Spinal cord (tissue), 10 donors: ENCODE results near the gene FGFR2. TPM values are rescaled to one million over a fixed set of nuclear protein-coding genes. Genes with fewer than 3 reads are reported as not detected.
A peak's percentile ranks its signal among the peaks of the same experiment; 100 is the strongest.

Experiments used
- DNase-seq, 6 donors: peaks; one replicate each; pipeline versions ENCODE4 v3.0.0 to v3.0.0-alpha.2; 2013 to 2015; ENCODE audit warnings: low spot score in 6 of 6, low read depth in 4 of 6
- H3K27ac ChIP-seq: one replicate; pipeline ENCODE4 v1.5.1; 2013; ENCODE audit warnings: low read depth, low read length, control low read depth
- H3K27me3 ChIP-seq: one replicate; pipeline ENCODE4 v1.6.1; 2013; ENCODE audit warnings: low read length; ENCODE audit not compliant: control insufficient read depth, insufficient read depth
- H3K36me3 ChIP-seq: one replicate; pipeline ENCODE4 v1.6.1; 2013; ENCODE audit warnings: low read length; ENCODE audit not compliant: control insufficient read depth, insufficient read depth
- H3K4me1 ChIP-seq: one replicate; pipeline ENCODE4 v1.6.1; 2013; ENCODE audit warnings: low read length; ENCODE audit not compliant: control insufficient read depth, insufficient read depth
- H3K4me3 ChIP-seq: one replicate; pipeline ENCODE4 v1.5.1; 2013; ENCODE audit warnings: low read depth, low read length, control low read depth
- H3K9me3 ChIP-seq: one replicate; pipeline ENCODE4 v1.6.1; 2013; ENCODE audit warnings: low read length; ENCODE audit not compliant: control insufficient read depth, insufficient read depth
- WGBS: methylation state at CpG from one replicate; pipeline ENCODE4 v1.1.5; 2013; ENCODE audit warnings: missing lambda C conversion rate; ENCODE audit not compliant: insufficient coverage; 5-methylcytosine and 5-hydroxymethylcytosine counted together
- polyA plus RNA-seq, 2 donors: library from polyadenylated mRNA; unstranded; fragments of 120-200 nt; gene quantifications; one replicate each; pipeline ENCODE4 v1.2.1, GENCODE V29; 2013; ENCODE audit not compliant: insufficient read length in 2 of 2
- total RNA-seq, 2 donors: library from RNA; depleted of rRNA in 1 of 2; stranded (reverse); fragments of 120-200 nt in 1 of 2; fragments of >200 nt in 1 of 2; gene quantifications; one replicate each; pipeline versions ENCODE4 v1.2.3 to v1.2.4, GENCODE V29; 2013 to 2014
- donor health status: healthy.

The FGFR2 gene
- total and polyA plus RNA-seq, 4 donors = 80.7 to 163 (median 102) TPM

DNA sequence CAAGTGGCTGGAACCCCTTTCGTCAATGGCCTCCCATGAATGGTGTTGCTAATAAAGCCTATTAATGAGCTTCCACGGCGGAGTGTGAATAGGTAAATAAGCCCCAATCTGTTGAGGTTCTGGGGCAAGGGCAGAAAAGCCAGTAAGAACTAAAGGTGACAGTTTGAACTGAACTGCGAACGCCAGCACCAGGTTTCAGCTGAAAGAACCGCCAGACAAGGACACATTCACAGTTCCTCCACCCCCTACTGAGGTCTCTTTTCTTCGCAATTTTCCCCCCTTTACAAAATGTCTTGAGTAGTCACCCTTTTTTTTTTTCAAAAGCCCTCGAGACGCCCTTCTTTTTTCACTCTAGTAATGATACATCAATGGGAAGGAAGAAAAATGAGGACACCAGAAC is 2.4 kb upstream of the FGFR2 start:
- peak in 2 of 6 donors; percentile 59 to 70 for DNase-seq
- H3K4me3 ChIP-seq = no peak overlapping the region
- peaks cover 31% of the 10 kb centered on the region for H3K27me3 ChIP-seq
- H3K9me3 ChIP-seq = no peaks in the 10 kb centered on the region
- no peaks in the 10 kb centered on the region for H3K36me3 ChIP-seq
- peaks cover 28% of the 10 kb centered on the region for H3K4me1 ChIP-seq
- no peak overlapping the region for H3K27ac ChIP-seq
- 44% methylated on average over 5 of the region's 9 CpGs for WGBS

GRCh38 chr10:121599947-121600346 is 1.7 kb upstream of the FGFR2 start:
- DNase-seq = peak in 1 of 6 donors; percentile 67
- Histone ChIP-seq H3K4me1 (peaks cover 33% of the 10 kb centered on the region), H3K9me3 (no peaks in the 10 kb centered on the region), H3K27ac (no peak overlapping the region), H3K27me3 (peaks cover 34% of the 10 kb centered on the region), H3K36me3 (no peaks in the 10 kb centered on the region), H3K4me3 (no peak overlapping the region)
- WGBS = 24% methylated on average over 4 of the region's 8 CpGs

GRCh38 chr10:121597504-121598262 is 561 bp downstream of the FGFR2 start:
- Histone ChIP-seq H3K4me3 (peak overlapping the region; percentile 71), H3K27ac (peak overlapping the region; percentile 88), H3K27me3 (peaks cover 39% of the 10 kb centered on the region), H3K36me3 (peaks cover under 1% of the 10 kb centered on the region), H3K9me3 (no peaks in the 10 kb centered on the region), H3K4me1 (peaks cover 50% of the 10 kb centered on the region)
- WGBS = under 1% methylated on average over 74 of the region's 77 CpGs
- DNase-seq = peak in 1 of 6 donors; percentile 72

DNA sequence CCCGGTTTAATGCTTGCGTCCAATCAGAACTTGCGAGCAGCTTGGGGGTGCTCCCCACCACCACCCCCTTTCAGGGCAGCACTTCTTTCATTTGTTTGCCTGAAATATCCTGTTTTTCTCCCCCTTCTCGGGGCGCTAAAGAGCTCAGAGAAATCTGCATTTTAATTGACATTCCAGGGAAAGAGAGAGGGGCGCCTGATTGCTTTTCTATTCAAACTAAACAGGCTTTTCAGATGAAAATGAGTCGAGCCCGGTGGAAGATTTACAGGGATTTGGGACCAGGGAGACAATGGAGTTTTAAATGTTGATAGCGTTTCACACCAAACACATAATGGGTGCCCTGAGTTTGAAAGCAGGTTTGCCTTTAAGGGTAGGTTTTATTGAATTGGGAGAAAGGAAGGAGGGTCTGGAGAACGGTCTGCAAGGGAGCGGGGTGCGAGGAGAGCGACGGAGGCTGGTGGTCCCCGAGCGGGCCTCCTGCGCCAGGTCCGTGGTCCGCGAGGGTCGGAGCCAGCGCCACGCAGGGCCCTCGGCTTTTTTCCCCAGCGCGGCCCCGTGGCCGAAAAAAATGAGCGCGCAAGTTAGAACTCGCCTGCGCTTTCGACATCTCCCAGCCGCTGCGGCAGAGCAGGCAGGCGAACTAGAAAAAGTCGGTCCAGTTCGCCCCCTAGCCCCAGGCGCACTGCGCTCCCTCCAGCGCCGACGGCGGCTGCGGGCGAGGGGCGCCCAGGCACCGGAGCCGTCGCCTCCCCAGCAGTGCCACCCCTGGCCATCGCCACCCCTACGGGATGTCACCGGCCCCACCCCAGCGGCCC is 1.3 kb downstream of the FGFR2 start:
- H3K27me3 ChIP-seq = peaks cover 39% of the 10 kb centered on the region
- peaks cover 54% of the 10 kb centered on the region for H3K4me1 ChIP-seq
- peak in 2 of 6 donors; percentile 90 for DNase-seq
- H3K36me3 ChIP-seq = peaks cover 5% of the 10 kb centered on the region
- H3K27ac ChIP-seq = peak overlapping the region; percentile 88
- no peaks in the 10 kb centered on the region for H3K9me3 ChIP-seq
- WGBS = under 1% methylated on average over 48 of the region's 54 CpGs
- H3K4me3 ChIP-seq = peak overlapping the region; percentile 71

DNA sequence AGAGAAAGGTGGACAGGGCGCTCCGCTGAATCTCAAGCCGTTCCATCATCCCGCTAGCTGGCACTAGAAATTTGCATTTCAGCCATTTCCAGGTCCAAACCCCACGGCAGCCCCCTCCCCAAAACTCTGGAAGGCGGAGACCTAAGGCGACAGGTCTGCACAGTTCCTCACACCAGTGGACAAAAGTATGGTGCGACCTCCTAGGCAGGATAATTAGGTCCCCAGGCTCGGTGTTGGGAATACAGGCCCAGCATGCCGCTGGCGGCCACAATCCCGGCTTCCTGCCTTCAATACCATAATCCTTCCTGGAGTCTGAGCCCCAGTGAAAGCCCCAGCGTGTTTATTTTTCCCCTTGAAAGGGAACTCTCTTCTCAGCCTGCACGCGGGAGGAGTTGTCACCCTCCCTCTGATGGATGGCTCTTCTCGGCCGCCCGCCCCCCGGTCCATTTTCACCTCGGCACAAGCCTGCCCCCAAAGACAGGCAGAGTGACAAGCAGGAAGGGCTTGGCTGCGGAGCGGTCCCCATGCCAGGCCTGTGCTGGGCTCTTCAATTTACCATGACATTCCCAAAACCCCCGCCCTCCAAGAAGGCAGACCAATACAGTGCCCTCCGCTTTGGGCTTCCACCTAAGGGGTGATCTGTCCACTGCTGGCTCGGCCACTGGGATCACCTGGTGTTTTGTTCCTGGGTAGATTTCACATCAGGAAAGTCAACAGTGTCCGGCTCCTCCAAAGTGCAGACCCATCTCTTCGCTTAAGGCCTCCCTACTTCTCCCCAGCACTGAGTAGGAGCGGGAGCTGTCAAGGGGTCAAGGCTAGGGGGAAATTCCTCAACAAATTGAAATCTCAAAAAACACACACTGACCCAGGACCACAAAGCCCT is 2.2 kb downstream of the FGFR2 start:
- DNase-seq = peak in 2 of 6 donors; percentile 76 to 84
- H3K9me3 ChIP-seq = no peaks in the 10 kb centered on the region
- peaks cover 6% of the 10 kb centered on the region for H3K36me3 ChIP-seq
- H3K4me1 ChIP-seq = peaks cover 52% of the 10 kb centered on the region
- WGBS = 16% methylated on average over 25 of the region's 28 CpGs
- H3K27ac ChIP-seq = peak overlapping the region; percentile 88
- H3K4me3 ChIP-seq = peak overlapping the region; percentile 71
- H3K27me3 ChIP-seq = peaks cover 35% of the 10 kb centered on the region

DNA sequence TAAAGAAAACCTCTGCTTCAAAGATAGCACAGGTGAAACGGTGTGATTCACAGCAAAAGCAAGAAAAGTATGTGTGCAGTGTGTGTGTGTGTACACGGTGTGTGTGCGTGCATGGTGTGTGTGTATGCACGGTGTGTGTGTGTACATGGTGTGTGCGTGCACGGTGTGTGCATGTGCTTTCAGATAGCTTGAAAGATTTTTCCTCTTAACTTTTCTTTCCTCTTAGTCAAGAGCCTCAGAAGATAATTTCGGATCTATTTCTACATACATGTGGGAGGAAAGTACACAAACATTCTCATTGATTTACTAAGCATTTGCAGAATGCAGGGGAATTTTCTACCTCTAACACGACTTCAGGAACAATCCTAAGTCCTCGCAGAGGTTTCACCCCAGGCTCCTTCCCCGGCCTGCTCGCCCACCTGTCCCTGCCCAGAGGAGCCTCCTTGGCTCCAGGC is 2.9 kb downstream of the FGFR2 start:
- Histone ChIP-seq H3K36me3 (peaks cover 10% of the 10 kb centered on the region), H3K27me3 (peaks cover 29% of the 10 kb centered on the region), H3K27ac (peak overlapping the region; percentile 88), H3K4me1 (peaks cover 53% of the 10 kb centered on the region), H3K9me3 (no peaks in the 10 kb centered on the region), H3K4me3 (peak overlapping the region; percentile 71)
- no peak for DNase-seq
- 34% methylated on average over 7 of the region's 11 CpGs for WGBS

DNA sequence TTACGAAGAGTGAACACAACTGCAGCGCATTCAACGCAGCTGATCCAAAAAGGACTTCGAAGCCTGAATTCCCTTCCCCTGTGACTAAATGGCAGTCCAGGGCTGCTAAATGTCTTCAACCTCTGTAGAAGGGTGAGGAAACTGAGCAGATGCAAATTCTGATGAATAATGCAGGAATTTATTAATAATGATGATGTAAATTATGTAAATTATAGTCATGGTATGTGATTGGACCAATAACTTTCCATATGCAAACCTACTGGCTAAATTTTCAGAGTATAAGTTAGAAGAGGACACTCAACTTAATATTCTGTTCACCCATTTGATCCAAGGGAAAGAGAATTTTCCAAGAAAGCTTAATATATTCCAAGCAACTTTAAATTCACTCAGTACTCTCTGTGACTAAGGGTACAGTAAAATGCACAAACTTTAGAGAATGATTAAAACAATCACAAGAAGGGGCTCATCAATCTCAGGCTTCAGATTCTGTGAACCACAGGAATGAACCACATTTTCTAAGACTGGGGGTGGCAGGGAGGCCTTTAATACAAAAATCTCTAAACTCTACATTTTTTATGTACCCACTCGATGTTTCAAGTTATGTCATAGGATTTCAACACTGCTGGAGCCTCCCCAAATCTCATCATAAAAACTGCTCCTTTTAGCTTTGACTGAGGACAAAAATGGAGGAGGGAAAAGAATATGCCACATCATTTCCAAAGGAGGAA is 3.5 kb downstream of the FGFR2 start:
- Histone ChIP-seq H3K27ac (peak overlapping the region; percentile 88), H3K4me1 (peaks cover 53% of the 10 kb centered on the region), H3K4me3 (peak overlapping the region; percentile 71), H3K27me3 (peaks cover 29% of the 10 kb centered on the region), H3K36me3 (peaks cover 10% of the 10 kb centered on the region), H3K9me3 (no peaks in the 10 kb centered on the region)
- no peak for DNase-seq
- 60% methylated on average over 3 of the region's 5 CpGs for WGBS

DNA sequence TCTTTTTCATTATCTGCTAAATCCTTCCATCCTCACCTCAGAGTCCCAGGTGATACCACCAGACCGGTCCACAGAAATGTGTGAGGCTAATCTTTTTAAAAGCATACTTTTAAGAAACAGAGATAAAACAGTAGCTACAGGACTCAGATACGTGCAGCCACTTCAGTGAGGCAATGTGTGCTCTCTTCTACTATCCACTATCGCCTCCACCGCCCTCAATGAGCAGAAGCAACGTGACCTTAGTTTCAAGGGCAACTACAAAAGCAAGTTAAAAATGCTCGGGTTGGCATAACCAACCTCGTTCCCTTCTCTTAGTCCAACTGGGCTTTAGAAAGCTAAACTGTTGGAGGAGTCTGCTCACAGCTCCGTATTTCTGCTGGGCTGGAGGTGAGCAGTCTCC is 4.2 kb downstream of the FGFR2 start:
- H3K27ac ChIP-seq = no peak overlapping the region
- DNase-seq = no peak
- peaks cover 10% of the 10 kb centered on the region for H3K36me3 ChIP-seq
- H3K27me3 ChIP-seq = peaks cover 29% of the 10 kb centered on the region
- 45% methylated on average over 6 of the region's 8 CpGs for WGBS
- H3K4me1 ChIP-seq = peaks cover 53% of the 10 kb centered on the region
- H3K9me3 ChIP-seq = no peaks in the 10 kb centered on the region
- H3K4me3 ChIP-seq = peak overlapping the region; percentile 16
